Activated T-cell treated with anti-CD3 and anti-CD28 coated beads, Interleukin-2, amount 50 U/mL, for 4 hours (primary cell): Measurements from ENCODE around the gene USP35. TPM values are rescaled to one million over a fixed set of nuclear protein-coding genes. Genes with fewer than 3 reads are reported as not detected.

Experiments
- ATAC-seq, 2 donors: fragments of 200-7000 bp; cut with Tn5 transposase; one replicate each; pipeline ENCODE4 v1.10.0; 2021
- DNase-seq: peaks from one replicate; pipeline ENCODE4 v3.0.0-alpha.2; 2020
- H3K27me3 Mint-ChIP-seq: one replicate; pipeline ENCODE4 v1.8.0; 2021; ENCODE audit warnings: low read depth, mixed read lengths
- H3K36me3 Mint-ChIP-seq: one replicate; pipeline ENCODE4 v1.8.0; 2022; ENCODE audit warnings: mixed read lengths; ENCODE audit not compliant: insufficient read depth
- H3K4me1 Mint-ChIP-seq: one replicate; pipeline ENCODE4 v1.8.0; 2021; ENCODE audit warnings: low read depth, mixed read lengths
- H3K4me3 Mint-ChIP-seq: one replicate; pipeline ENCODE4 v1.8.0; 2021; ENCODE audit warnings: mild to moderate bottlenecking, moderate library complexity, mixed read lengths
- H3K9me3 Mint-ChIP-seq: one replicate; pipeline ENCODE4 v1.8.0; 2021; ENCODE audit warnings: mixed read lengths
- total RNA-seq, 3 donors: library from RNA; stranded (reverse); gene quantifications; one replicate each; pipeline ENCODE4 v1.2.1, GENCODE V29; 2021

The USP35 gene
- total RNA-seq, 3 donors from 2014 or later: 3.8 to 5.2 (median 4.9) TPM

DNA sequence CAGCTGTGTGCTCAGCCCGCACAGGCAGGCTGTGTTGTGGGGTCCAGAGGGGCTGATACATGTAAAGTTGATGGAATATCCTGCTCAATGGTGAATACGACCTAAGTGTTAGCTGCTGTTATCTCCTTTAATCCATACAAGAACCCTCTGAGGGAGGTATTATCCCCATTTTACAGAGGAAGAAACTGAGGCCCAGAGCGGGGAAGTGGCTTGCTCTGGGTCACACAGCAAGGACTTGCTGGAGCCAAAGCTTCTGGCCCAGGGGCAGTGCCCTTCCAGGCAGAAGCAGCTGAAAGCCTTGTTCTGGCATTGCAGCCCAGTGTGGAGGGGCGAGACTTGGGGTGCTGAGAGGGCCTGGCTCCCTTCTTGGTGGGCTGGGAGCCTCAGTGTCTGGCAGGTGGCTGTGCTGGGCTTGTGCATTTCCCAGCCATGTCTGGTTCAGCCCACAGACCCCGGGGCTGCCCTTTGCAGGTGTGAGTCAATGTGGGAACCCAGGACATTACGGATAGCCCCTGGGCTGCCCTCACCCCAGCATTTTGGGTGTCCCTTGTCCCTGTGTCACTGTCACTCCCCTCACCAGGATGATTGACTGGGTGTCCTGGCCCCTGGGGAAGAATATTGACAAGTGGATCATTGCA lies 10.4 kb downstream of the USP35 start:
- H3K4me1 Mint-ChIP-seq: peaks cover 33% of the 10 kb centered on the region
- peaks cover 5% of the 10 kb centered on the region for H3K36me3 Mint-ChIP-seq
- no peaks in the 10 kb centered on the region for H3K27me3 Mint-ChIP-seq
- DNase-seq (no peak), ATAC-seq (no peak)
- no peaks in the 10 kb centered on the region for H3K9me3 Mint-ChIP-seq
- H3K4me3 Mint-ChIP-seq: no peak overlapping the region

GRCh38 chr11:78199653-78200015 lies 10.9 kb downstream of the USP35 start:
- Mint-ChIP-seq H3K27me3 (no peaks in the 10 kb centered on the region), H3K4me3 (no peak overlapping the region), H3K36me3 (peaks cover 5% of the 10 kb centered on the region), H3K9me3 (no peaks in the 10 kb centered on the region), H3K4me1 (peaks cover 35% of the 10 kb centered on the region)
- DNase-seq (no peak), ATAC-seq (no peak)

GRCh38 chr11:78200061-78200460 lies 11.3 kb downstream of the USP35 start:
- ATAC-seq (no peak), DNase-seq (no peak)
- Mint-ChIP-seq H3K9me3 (no peaks in the 10 kb centered on the region), H3K4me1 (peaks cover 37% of the 10 kb centered on the region), H3K36me3 (peaks cover 5% of the 10 kb centered on the region), H3K4me3 (no peak overlapping the region), H3K27me3 (no peaks in the 10 kb centered on the region)

GRCh38 chr11:78200553-78200952 lies 11.8 kb downstream of the USP35 start:
- peaks cover 40% of the 10 kb centered on the region for H3K4me1 Mint-ChIP-seq
- no peak overlapping the region for H3K4me3 Mint-ChIP-seq
- ATAC-seq (no peak), DNase-seq (no peak)
- no peaks in the 10 kb centered on the region for H3K27me3 Mint-ChIP-seq
- H3K36me3 Mint-ChIP-seq: peaks cover 2% of the 10 kb centered on the region
- H3K9me3 Mint-ChIP-seq: no peaks in the 10 kb centered on the region

DNA sequence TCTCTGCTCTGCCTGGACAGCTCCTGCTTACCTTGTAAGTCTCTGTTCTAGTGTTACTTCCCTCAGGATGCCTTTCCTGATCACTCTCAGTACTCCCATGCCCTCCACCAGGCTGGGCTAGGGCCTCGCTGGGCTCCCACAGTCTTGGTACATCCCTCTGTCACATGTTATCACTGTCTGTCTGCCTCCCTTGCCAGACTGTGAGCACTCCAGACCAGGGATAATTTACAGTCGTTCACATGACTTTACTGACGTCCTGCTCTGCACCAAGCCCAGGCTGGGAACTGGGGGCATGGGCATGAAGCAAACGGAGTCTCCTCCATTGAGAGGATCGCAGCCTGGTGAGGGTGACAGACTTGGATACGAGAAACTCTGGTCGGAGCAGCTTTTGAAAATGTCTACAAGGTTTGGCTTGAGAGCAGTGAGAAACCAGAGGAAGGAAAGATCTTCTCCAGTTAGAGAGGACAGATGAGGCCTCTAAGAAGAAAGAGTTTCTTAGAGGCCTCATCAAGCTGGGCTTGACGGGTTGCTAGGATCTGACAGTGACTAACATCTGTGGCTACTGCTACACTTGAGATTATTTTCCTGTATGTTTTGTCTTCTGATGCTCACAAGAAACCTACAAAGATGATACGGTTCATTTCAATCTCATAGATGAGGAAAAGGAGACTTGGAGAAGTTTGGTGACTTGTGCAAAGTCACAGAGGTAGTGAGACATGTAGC lies 12.5 kb downstream of the USP35 start:
- ATAC-seq (no peak), DNase-seq (no peak)
- no peak overlapping the region for H3K4me3 Mint-ChIP-seq
- H3K36me3 Mint-ChIP-seq: peaks cover under 1% of the 10 kb centered on the region
- H3K27me3 Mint-ChIP-seq: no peaks in the 10 kb centered on the region
- peaks cover 40% of the 10 kb centered on the region for H3K4me1 Mint-ChIP-seq
- H3K9me3 Mint-ChIP-seq: no peaks in the 10 kb centered on the region

GRCh38 chr11:78202733-78203167 lies 14.0 kb downstream of the USP35 start:
- Mint-ChIP-seq H3K4me1 (peaks cover 41% of the 10 kb centered on the region), H3K36me3 (peaks cover 3% of the 10 kb centered on the region), H3K27me3 (no peaks in the 10 kb centered on the region), H3K9me3 (no peaks in the 10 kb centered on the region), H3K4me3 (peak overlapping the region; percentile 78)
- peak; percentile 74 to 79 for ATAC-seq
- peak; percentile 49 for DNase-seq

DNA sequence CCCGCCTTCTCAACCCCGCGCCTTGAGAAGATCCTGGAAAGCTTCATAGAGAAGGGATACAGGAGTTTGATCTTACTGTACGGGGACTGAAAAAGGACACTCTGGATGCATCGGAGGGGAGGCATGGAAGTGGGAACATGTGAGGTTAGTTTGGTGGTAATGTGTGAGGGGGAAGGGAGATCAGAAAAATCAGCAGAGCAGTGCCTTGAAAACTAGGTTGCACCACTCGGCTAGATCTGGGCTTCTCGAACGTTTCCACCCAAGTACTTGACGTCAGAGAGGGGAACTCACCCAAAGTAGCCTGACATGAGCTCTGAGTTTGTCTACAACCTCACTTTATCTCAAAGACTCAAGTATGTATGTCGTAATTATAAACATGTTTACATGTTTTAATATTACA lies 14.5 kb downstream of the USP35 start:
- H3K27me3 Mint-ChIP-seq: no peaks in the 10 kb centered on the region
- peak overlapping the region; percentile 78 for H3K4me3 Mint-ChIP-seq
- ATAC-seq (peak; percentile 43 to 46), DNase-seq (peak; percentile 42)
- peaks cover 3% of the 10 kb centered on the region for H3K36me3 Mint-ChIP-seq
- H3K9me3 Mint-ChIP-seq: no peaks in the 10 kb centered on the region
- peaks cover 41% of the 10 kb centered on the region for H3K4me1 Mint-ChIP-seq

DNA sequence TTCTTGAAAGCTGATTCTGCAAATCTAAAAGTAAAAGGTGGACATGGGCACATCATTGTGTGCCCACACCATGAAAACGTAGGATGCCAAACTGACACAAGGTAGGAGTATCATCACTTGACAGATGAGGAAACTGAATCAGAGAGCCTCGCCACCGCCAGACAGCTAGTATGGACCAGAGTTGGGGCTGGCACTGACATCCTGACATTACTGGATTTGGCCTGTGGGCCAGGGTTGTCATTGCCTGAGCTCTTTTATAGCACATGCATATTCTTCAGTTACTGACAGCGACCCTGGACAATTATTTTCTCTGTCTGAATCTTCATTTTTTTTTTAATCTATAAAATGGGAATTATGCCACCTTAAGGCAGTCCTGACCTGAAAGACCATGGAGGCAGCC lies 16.5 kb downstream of the USP35 start:
- Mint-ChIP-seq H3K36me3 (peaks cover 17% of the 10 kb centered on the region), H3K9me3 (no peaks in the 10 kb centered on the region), H3K4me3 (no peak overlapping the region), H3K4me1 (peaks cover 41% of the 10 kb centered on the region), H3K27me3 (no peaks in the 10 kb centered on the region)
- ATAC-seq: no peak
- no peak for DNase-seq

GRCh38 chr11:78205691-78206090 lies 17.0 kb downstream of the USP35 start:
- DNase-seq (no peak), ATAC-seq (no peak)
- H3K9me3 Mint-ChIP-seq: no peaks in the 10 kb centered on the region
- peaks cover 21% of the 10 kb centered on the region for H3K36me3 Mint-ChIP-seq
- H3K4me3 Mint-ChIP-seq: no peak overlapping the region
- H3K27me3 Mint-ChIP-seq: no peaks in the 10 kb centered on the region
- H3K4me1 Mint-ChIP-seq: peaks cover 41% of the 10 kb centered on the region

DNA sequence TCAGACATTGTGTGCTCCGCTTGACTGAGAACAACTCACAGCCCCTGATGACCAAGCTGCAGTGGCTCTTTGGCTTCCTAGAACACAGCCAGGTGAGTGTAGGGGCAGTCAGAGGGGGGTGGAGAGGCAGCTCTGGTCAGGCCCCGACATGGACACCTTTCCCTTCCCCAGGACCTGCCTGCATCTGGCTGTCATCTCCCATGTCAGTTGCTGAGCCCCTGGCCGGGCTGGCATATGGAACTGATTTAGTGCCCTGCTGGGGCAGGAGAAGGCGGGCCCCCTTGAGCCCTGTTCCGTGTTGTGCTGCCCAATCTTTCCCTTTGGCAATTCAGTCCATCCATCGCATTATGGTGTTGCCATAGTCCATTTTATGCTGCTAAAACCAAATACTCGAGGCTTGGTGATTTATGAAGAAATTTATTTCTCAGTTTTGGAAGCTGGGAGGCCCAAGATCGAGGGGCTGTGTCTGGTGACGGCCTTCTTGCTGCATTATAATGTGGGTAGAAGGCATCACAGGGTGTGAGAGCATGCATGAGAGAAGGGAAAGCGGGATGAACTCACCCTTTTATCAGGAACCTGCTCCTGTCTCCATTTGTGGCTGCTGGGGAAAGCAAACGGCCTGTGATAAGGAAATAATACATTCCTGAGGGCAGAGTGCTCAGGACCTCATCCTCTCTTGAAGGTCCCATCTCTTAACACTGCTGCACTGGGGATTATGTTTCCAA lies 19.0 kb downstream of the USP35 start:
- DNase-seq (no peak), ATAC-seq (no peak)
- peaks cover 23% of the 10 kb centered on the region for H3K4me1 Mint-ChIP-seq
- H3K9me3 Mint-ChIP-seq: no peaks in the 10 kb centered on the region
- no peaks in the 10 kb centered on the region for H3K27me3 Mint-ChIP-seq
- no peak overlapping the region for H3K4me3 Mint-ChIP-seq
- H3K36me3 Mint-ChIP-seq: peaks cover 34% of the 10 kb centered on the region

GRCh38 chr11:78208257-78209165 lies 19.8 kb downstream of the USP35 start:
- Mint-ChIP-seq H3K36me3 (peaks cover 34% of the 10 kb centered on the region), H3K4me3 (no peak overlapping the region), H3K9me3 (no peaks in the 10 kb centered on the region), H3K4me1 (peaks cover 17% of the 10 kb centered on the region), H3K27me3 (no peaks in the 10 kb centered on the region)
- DNase-seq (no peak), ATAC-seq (no peak)

DNA sequence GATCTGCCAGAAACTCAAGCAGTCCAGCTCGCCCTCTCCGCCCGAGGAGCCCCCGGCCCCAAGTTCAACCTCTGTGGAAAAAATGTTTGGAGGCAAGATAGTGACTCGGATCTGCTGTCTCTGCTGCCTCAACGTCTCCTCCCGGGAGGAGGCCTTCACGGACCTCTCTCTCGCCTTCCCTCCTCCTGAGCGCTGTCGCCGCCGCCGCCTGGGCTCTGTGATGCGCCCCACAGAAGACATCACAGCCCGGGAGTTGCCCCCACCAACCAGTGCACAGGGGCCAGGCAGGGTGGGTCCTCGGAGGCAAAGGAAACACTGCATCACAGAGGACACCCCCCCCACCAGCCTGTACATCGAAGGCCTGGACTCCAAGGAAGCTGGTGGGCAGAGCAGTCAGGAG lies 20.8 kb downstream of the USP35 start:
- ATAC-seq: no peak
- H3K4me3 Mint-ChIP-seq: no peak overlapping the region
- no peak for DNase-seq
- H3K27me3 Mint-ChIP-seq: no peaks in the 10 kb centered on the region
- H3K36me3 Mint-ChIP-seq: peaks cover 34% of the 10 kb centered on the region
- H3K9me3 Mint-ChIP-seq: no peaks in the 10 kb centered on the region
- peaks cover 13% of the 10 kb centered on the region for H3K4me1 Mint-ChIP-seq

GRCh38 chr11:78210000-78210608 lies 21.4 kb downstream of the USP35 start:
- Mint-ChIP-seq H3K9me3 (no peaks in the 10 kb centered on the region), H3K4me3 (no peak overlapping the region), H3K4me1 (peaks cover 7% of the 10 kb centered on the region), H3K27me3 (no peaks in the 10 kb centered on the region), H3K36me3 (peaks cover 34% of the 10 kb centered on the region)
- DNase-seq: no peak
- no peak for ATAC-seq

DNA sequence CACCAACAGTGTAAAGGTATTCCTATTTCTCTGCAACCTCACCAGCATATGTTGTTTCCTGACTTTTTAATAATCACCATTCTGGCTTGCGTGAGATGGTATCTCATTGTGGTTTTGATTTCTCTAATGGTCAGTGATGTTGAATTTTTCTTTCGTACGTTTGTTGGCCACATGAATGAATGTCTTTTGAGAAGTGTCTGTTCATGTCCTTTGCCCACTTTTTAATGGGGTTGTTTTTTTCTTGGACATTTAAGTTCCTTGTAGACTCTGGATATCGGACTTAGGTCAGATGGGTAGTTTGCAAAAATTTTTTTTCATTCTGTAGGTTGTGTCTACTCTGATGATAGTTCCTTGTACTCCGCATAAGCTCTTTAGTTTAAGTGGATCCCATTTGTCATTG lies 22.8 kb downstream of the USP35 start:
- no peak overlapping the region for H3K4me3 Mint-ChIP-seq
- peaks cover 1% of the 10 kb centered on the region for H3K4me1 Mint-ChIP-seq
- DNase-seq (no peak), ATAC-seq (no peak)
- H3K36me3 Mint-ChIP-seq: peaks cover 38% of the 10 kb centered on the region
- no peaks in the 10 kb centered on the region for H3K9me3 Mint-ChIP-seq
- H3K27me3 Mint-ChIP-seq: no peaks in the 10 kb centered on the region
